ENCODE measurements around the gene LRRK1.

LRRK1 gene

DNA sequence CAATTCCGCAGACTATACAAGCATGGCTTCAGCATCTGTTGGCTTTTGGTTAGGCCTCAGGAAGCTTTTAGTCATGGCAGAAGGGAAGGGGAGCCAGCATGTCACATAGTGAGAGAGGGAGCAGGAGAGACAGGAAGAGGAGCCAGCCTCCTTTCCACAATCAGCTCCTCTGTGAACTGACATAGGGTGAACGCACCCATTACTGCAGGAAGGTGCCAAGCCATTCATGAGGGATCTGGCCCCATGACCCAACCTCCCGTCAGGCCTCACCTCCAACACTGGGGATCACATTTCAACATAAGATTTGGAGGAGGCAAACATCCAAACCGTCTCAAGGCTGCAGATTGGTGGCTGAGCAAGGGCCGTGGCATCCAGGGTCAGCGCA is 106.3 kb downstream of the LRRK1 start:
- no peak for DNase-seq

- DNase-seq = no peak
These were observed 106.9 kb downstream of the LRRK1 start for GRCh38 chr15:101025896-101026631.

GRCh38 chr15:101026656-101027272 is 107.6 kb downstream of the LRRK1 start:
- no peak for DNase-seq

DNA sequence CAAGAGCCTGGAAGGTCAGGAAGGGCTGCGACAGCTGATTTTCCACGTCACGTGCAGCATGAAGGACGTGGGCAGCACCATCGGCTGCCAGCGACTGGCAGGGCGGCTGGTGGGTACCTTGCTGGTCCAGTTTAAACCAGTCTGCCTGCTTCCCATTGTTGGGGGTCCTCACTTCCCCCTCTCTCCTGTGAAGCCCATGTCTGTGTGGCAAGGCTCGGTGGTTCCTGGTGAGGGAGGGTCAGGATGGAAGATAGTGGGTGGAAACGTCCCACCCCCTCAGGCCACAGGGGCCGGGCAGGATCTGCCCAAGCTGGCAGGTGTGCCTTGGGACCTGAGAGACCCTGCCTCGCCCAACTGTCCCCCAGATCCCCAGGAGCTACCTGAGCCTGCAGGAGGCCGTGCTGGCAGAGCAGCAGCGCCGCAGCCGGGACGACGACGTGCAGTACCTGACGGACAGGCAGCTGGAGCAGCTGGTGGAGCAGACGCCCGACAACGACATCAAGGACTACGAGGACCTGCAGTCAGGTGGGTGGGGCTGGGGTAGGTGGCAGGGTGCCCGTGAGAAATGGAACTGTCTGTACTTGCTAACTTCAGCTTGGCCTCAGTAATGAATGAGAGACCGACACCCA is 108.2 kb downstream of the LRRK1 start:
- no peak for DNase-seq

GRCh38 chr15:101027920-101028319 is 108.8 kb downstream of the LRRK1 start:
- DNase-seq = no peak

DNA sequence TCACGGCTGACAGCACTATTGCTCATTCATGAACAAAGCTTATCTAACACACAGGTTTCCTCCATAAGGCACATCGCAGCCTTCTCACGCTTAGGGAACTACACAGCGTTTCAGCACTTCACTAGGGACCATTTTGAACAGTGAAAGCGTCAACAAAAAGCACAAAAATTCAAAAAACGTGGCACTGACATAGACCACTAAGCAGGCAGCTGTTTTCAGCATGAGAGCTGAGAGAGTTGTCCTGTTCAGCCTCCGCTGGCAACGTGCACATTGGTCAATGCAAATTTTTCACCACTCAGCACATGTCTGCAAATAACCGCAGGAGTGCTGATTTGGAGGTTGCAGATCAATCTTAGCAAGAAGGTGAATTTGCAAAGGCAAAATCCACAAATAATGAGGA is 109.2 kb downstream of the LRRK1 start:
- no peak for DNase-seq

GRCh38 chr15:101028772-101029438 is 109.7 kb downstream of the LRRK1 start:
- no peak for DNase-seq

GRCh38 chr15:101029971-101030661 is 111.0 kb downstream of the LRRK1 start:
- no peak for DNase-seq

DNA sequence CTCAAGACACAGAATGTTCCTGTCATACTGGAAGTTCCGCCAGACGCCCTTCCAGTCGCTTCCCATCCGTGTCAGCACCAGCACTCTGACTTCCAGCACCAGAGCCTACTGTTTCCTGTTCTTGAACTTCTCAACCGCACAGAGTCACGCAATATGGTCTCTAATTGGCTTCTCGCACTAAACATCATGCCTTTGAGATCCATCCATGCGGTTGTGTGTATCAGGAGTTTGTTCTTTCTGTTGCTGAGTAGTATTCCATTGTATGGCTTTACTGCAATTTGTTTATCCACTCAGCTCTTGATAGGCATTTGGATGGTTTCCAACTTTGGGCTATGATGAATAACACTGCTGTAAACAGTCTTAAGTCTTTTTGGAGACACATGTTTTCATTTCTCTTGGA is 112.1 kb downstream of the LRRK1 start:
- DNase-seq = no peak

DNA sequence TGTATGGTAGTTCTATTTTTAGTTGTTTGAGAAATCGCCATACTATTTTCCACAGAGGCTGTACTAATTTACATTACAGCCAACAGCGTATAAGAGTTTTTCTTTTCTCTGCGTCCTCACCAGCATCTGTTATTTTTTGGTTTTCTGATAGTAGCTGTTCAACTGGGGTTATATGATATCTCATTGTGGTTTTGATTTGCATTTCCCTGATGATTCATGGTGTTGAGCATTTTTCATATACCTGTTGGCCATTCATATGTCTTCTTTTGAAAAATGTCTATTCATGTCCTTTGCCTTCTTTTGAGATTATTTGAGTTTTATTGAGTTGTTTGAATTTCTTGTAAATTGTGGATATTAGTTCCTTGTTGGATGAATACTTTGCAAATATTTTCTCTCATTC is 114.6 kb downstream of the LRRK1 start:
- no peak for DNase-seq

DNA sequence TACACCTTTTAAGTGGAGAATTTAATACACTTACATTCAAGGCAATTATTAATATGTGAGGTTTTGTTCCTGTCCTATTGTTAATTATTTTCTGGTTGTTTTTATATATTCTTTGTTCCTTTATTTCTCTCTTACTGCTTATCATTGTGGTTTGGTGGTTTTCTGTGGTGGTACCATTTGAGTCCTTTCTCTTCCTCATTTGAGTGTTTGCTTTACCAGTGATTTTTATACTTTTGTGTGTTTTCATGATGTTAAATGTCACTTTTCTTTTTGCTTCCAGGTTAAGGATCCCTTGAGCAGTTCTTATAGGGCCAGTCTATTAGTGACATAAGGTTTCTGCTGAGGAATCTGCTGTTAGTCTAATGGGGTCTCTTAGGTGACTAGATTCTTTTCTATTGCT is 116.5 kb downstream of the LRRK1 start:
- DNase-seq = no peak

DNA sequence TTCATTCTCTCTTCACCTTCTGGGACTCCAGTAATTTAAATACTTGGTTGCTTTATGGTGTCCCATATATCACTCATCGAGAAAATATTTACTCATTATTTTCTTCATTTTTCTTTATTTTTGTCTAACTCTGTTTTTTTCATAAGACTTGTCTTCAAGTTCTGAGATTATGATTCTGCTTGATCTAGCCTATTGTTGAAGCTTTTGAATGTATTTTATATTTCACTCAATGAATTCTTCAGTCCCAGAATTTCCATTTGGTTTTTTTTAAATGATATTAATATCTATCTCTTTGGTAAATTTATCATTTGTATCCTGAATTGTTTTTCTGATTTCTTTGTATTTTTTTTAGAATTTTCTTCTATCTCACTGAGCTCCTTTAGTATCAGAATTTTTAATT is 117.0 kb downstream of the LRRK1 start:
- no peak for DNase-seq

- DNase-seq = no peak
These were observed 118.1 kb downstream of the LRRK1 start for GRCh38 chr15:101037090-101037830.

DNA sequence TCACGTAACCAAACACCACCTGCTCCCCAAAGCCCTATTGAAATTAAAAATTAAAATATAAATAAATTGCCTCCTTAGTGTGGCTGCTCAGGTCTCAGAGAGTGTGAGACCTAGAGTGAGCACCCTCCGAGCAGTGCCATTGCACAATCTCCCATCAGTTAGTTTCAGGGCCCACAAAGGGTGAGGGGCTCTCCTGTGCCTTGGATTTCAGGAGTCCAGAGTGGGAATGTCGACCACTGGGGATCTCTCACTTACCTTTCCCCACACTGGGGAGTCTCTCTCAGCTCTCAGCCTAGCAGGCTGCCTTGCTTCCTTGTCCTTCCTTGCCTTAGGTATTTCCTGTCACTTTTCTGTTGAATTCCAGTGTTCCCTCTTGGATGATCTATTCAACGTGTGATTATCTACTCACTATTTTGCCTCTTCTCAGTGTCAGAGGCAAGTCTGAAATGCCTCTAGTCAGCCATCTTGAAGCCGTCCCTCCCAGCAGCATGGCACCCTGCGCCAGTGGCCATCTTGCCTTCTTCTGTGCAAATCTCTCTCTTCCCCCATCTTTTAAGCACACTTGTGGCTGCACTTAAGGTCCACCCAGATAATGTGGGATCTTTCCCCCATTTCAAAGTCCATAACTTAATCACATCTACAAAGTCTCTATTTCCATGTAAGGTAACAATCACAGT is 119.3 kb downstream of the LRRK1 start:
- DNase-seq = no peak

DNA sequence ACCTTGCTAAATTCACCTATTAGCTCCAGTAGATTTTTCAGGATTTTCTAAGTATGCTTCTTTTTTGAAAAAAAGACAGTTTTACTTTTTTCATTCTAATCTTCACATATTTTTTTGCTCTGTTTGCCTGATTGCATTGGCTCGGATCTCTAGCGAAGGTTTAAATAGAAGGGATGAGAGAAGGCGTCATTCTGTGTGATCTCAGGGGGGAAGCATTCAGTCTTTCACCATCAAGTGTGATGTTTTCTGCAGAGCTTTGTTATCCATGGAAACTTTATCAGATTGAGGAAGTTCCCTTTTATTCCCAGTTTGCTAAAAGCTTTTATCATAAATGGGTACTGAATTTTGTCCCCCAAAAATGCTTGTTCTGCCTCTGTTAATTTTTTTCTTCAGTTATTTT is 120.3 kb downstream of the LRRK1 start:
- DNase-seq = no peak

DNA sequence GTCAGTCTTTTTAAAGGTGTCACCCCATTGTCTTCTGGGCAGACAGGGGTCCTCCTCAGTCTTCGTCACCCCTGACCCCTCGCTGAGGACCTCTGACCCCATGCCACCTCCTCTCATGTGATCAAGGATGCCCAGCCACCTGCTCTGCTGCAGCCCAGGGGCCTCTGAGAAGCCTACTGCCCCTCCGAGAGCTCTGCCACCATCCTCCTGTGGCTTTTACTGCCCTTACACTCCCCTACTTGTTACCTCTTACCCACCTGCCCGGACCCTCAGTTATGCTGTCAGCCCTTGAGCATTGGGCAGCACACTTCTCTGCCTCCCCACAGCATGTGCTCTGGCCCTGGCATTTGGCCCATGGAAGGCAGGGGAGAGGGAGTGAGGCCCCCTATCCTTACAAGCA is 123.2 kb downstream of the LRRK1 start:
- no peak for DNase-seq

DNA sequence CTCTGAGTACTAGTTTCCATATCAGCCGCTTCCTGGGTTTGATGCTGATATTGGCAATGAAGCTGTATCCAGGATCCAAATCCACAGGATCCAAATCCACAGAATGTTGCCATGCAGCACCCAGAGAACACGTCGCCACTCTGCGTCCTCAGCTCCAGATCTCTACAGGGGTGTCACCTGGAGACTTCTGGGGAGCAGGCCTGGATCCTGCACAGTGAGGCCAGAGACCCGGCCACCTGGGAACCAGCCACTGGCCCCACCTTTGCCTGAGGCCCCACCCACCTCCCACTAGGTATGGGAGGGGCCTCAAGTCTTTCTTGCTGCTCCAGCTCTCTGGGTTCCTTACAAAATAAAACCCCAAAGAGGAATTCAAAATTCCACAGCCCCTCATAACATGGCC is 123.9 kb downstream of the LRRK1 start:
- DNase-seq = no peak

DNA sequence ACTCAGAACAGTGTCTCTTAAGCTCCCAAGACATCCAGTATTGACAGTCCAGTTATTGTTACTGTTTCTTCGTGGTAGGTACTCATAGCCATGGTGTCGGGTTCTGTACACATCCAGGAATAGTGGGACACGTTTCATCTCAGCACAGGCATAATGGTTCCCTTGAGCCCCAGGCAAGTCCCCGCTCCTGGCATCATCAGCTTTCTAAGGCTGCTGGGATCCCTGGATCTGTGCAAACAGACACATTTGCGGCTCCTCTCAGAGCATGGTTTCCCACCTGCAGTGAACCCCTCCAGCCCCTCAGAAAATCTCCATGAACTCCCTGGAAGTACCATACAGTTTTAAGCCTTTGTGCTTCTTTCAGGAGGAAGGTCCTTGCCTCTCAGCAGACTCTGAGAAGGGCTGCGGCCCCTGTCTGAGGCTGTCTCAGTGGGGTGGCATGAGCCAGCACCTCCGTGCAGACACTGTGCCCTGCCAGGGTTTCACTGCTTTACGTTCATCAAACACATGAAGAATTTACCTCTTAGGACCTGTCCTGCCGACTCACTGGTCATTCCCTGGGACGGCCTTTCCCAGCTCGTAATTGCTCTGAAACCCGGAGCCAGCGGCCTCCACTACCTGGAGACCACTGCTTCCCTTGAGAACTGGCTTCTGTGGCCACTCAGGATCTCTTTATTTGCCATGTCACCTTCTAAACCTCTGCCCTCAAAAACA is 124.9 kb downstream of the LRRK1 start:
- DNase-seq = no peak

GRCh38 chr15:101044625-101045235 is 125.6 kb downstream of the LRRK1 start:
- DNase-seq = no peak

- DNase-seq = no peak
These were observed 126.1 kb downstream of the LRRK1 start for GRCh38 chr15:101045236-101045646.

All from activated CD4-positive, alpha-beta T cell treated with anti-CD3 and anti-CD28 coated beads for 48 hours (primary cell).